NCI-H1436 (cell line): ENCODE results near the gene PKIG.

Experiments used
- DNase-seq: peaks from one replicate; lab custom pipeline; 2025; lab: John Stamatoyannopoulos, UW

The PKIG gene

GRCh38 chr20:44664131-44664530 is 81.8 kb downstream of the PKIG start:
- no peak for DNase-seq

GRCh38 chr20:44666066-44666465 is 83.7 kb downstream of the PKIG start:
- no peak for DNase-seq
